GM12873 (cell line): ENCODE results near the gene WDR1.

ENCODE experiments used
- TF ChIP-seq, protein P1 (sequence below): IDR thresholded peaks from 2 replicates; pipeline ENCODE4 v1.5.1; 2012; ENCODE audit warnings: low read depth, mild to moderate bottlenecking, moderate library complexity, low read length, control low read depth; ENCODE audit not compliant: insufficient read depth; ENCODE audit errors: missing control alignments

WDR1 gene

DNA sequence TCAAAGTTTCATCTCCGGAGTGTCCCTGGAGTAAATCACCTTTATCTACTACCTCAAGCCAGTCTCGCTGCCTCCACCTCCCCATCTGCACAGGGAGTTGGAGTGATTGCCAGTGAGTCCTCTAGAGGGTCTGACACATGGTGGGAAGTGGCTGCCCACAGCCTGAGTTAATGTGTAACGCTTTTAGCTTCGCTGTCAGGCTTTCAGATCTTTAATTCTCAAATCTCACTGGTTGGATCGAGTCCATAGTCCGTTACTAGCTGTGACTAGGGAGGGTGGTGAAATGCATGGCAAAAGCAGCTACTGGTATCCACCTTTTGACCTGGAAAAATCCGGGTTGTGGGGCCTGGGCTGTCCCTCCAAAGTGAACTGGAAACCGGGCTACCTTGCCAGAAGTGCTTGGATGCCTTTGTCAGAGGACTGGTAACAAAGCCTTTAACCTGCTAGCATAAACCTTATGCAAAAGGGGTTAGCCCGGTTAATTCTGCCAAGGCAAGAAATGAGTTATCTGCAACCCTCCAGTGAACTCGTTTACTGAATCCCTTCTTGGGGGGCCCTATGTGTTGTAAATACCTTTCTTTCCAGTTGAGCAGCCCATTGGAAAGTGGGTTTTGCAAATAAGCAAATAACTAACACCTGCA is 5.1 kb upstream of the WDR1 start:
- TF ChIP-seq, protein P1, sequence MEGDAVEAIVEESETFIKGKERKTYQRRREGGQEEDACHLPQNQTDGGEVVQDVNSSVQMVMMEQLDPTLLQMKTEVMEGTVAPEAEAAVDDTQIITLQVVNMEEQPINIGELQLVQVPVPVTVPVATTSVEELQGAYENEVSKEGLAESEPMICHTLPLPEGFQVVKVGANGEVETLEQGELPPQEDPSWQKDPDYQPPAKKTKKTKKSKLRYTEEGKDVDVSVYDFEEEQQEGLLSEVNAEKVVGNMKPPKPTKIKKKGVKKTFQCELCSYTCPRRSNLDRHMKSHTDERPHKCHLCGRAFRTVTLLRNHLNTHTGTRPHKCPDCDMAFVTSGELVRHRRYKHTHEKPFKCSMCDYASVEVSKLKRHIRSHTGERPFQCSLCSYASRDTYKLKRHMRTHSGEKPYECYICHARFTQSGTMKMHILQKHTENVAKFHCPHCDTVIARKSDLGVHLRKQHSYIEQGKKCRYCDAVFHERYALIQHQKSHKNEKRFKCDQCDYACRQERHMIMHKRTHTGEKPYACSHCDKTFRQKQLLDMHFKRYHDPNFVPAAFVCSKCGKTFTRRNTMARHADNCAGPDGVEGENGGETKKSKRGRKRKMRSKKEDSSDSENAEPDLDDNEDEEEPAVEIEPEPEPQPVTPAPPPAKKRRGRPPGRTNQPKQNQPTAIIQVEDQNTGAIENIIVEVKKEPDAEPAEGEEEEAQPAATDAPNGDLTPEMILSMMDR: no peak

DNA sequence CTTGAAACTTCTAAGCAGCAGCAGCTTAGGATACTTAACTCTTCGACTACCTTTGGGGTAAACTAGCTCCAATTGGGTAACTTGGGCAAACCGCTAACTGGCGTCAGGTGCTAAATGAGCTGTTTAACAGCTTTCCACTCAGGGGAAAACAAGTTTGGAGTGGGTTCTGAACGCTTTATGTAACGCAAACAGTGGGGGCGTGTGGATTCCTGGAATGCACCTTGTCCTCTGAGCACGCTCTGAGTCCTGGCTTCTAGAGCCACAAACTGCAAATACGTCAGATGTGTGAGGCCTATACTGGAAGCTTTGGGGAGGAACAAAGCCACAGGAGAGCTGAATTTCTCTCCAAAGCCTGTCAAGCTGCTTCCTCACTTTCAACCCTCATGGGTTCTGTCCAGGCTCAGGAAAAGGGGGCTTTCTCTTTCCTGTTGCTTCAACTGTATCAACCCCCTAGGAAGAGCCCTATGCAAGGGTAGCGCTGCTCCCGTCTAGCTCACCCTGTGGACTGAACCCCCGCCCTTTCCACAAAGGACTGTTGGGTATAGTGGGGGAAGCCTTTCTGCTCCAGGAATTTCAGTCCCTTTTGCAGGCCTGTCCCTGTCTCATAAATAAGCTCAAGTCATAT is 4.5 kb upstream of the WDR1 start:
- TF ChIP-seq, protein P1: no peak

GRCh38 chr4:10119773-10120172 is 3.2 kb upstream of the WDR1 start:
- TF ChIP-seq, protein P1: no peak

GRCh38 chr4:10119278-10119677 is 2.7 kb upstream of the WDR1 start:
- TF ChIP-seq, protein P1: no peak

DNA sequence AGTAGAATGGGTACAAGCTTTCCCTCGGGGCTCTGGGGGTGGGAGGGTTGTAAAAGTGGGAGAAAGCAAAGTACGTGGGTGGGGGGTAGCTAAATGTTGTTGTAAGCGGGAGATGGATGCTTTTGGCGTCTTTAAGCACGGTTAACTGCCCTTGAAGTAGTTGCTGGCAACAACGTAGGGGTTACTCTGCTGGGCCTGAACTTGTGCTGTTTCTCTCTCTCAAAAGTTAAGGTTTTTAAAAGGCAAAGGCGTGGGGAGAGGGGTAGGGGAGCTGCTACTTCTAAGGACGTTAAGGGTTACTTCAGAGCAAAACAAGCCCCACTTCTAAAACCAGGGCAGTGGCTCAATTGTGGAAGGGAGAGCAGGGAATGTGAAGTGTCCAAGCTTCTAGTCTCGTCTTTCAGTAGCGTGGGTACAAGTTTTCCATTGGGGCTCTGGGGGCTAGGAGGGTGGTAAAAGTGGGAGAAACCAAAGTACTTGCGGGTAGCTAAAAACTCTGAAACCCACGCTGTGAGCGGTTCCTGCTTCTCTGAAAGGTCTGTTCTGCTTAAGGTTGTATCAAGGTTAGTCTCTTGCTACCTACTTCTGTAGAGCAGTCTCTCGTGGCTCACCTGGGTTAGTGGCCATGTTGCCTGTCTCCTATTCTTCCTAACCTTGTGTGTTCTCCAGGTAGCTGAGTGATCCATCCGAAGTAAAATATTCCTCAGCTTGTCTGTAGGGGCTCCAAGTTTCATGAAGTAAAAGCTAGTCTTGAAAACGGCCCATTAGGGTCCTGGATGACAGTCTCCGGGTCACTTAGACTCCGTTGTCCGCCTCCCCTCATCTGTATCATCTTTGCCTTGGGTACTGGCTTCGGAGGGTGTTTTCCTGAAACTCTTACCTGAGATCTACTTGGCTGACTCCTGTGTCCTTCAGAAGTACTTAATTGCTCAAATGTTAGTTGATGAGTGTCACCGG is 1.7 kb upstream of the WDR1 start:
- TF ChIP-seq, protein P1: no peak

DNA sequence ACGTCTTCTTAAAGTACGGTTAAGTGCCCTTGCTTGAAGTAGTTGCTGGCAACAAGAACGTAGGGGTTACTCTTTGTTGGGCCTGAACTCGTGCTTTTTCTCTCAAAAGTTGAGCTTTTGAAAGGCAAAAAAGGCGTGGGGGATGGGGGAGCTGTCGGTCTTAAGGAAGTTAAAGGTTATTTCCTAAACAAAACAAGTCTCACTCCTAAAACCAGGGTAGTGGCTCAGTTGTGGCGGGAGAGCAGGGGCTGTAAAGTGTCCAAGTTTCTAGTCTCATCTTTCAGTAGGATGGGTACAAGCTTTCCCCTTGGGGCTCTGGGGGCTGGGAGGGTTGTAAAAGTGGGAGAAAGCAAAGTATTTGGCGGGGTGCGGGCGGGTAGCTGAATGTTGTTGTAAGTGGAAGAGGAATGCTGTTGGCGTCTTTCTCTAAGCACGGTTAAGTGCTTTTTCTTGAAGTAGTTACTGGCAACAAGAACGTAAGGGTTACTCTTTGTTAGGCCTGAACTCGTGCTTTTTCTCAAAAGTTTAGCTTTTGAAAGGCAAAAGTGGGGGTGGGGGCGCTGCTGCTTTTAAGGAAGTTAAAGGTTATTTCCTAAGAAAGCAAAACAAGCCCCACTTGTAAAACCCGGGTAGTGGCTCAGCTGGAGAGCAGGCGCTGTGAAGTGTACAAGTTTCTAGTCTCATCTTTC is 904 bp upstream of the WDR1 start:
- TF ChIP-seq, protein P1: no peak
